ENCODE data around the gene SDK2. TPM values are rescaled to one million over a fixed set of nuclear protein-coding genes. Genes with fewer than 3 reads are reported as not detected.

SDK2 gene
- total and polyA plus RNA-seq, 8 donors = 0.04 to 0.31 (median 0.17) TPM

GRCh38 chr17:73423806-73424205, 220.4 kb downstream of the SDK2 start:
- no peak for FAIRE-seq
- Histone ChIP-seq H3K27ac (no peak overlapping the region), H3K4me3 (no peak overlapping the region), H3K27me3 (no peaks in the 10 kb centered on the region), H3K36me3 (no peaks in the 10 kb centered on the region), H3K4me1 (no peaks in the 10 kb centered on the region), H3K9me3 (no peaks in the 10 kb centered on the region)
- no peak for DNase-seq
- TF ChIP-seq CTCF (IDR thresholded peaks at IDR 0.05) = no peak
- intact Hi-C loops (cut with DNase I) = no loop called here
- WGBS, 2 donors = 72 to 84% methylated on average over 19 of the region's 19 CpGs
- ATAC-seq = no peak

- H3K27me3 ChIP-seq = no peaks in the 10 kb centered on the region
- no peaks in the 10 kb centered on the region for H3K36me3 ChIP-seq
- intact Hi-C loops (cut with DNase I) = no loop called here
- no peak overlapping the region for H3K27ac ChIP-seq
- 77 to 84% methylated on average over 18 of the region's 18 CpGs for WGBS, 2 donors
- no peak for TF ChIP-seq CTCF (IDR thresholded peaks at IDR 0.05)
- H3K9me3 ChIP-seq = no peaks in the 10 kb centered on the region
- FAIRE-seq (no peak), ATAC-seq (no peak), DNase-seq (no peak)
- no peaks in the 10 kb centered on the region for H3K4me1 ChIP-seq
- H3K4me3 ChIP-seq = no peak overlapping the region
Measured at GRCh38 chr17:73423159-73423715, 221.0 kb downstream of the SDK2 start.

- 75 to 86% methylated on average over 12 of the region's 12 CpGs for WGBS, 2 donors
- no peak for ATAC-seq
- intact Hi-C loops (cut with DNase I) = no loop called here
Measured at GRCh38 chr17:73422121-73422520, 222.1 kb downstream of the SDK2 start.

GRCh38 chr17:73420897-73421296, 223.3 kb downstream of the SDK2 start:
- no peaks in the 10 kb centered on the region for H3K9me3 ChIP-seq

More at GRCh38 chr17:73422121-73422520, 222.1 kb downstream of the SDK2 start:
- H3K27me3 ChIP-seq = no peaks in the 10 kb centered on the region
- DNase-seq (no peak), FAIRE-seq (no peak)
- H3K36me3 ChIP-seq = no peaks in the 10 kb centered on the region
- no peak overlapping the region for H3K27ac ChIP-seq
- H3K9me3 ChIP-seq = no peaks in the 10 kb centered on the region
- no peak overlapping the region for H3K4me3 ChIP-seq
- H3K4me1 ChIP-seq = no peaks in the 10 kb centered on the region
- no peak for TF ChIP-seq CTCF (IDR thresholded peaks at IDR 0.05)

More at GRCh38 chr17:73420897-73421296, 223.3 kb downstream of the SDK2 start:
- Histone ChIP-seq H3K36me3 (no peaks in the 10 kb centered on the region), H3K4me1 (no peaks in the 10 kb centered on the region), H3K27me3 (no peaks in the 10 kb centered on the region), H3K4me3 (no peak overlapping the region), H3K27ac (no peak overlapping the region)
- TF ChIP-seq CTCF (IDR thresholded peaks at IDR 0.05) = no peak
- no peak for ATAC-seq
- no peak for FAIRE-seq
- WGBS, 2 donors = 68 to 73% methylated on average over 9 of the region's 9 CpGs
- no peak for DNase-seq
- intact Hi-C loops (cut with DNase I) = no loop called here
